A549 (cell line): Measurements from ENCODE around the gene SNTG2.

ENCODE experiments used
- CTCF ChIP-seq: fragments of >200 bp; sonication (Bioruptor Twin); formaldehyde crosslinking; IDR thresholded peaks from 3 replicates; pipeline ENCODE4 v1.5.1; 2016
- EHMT2 ChIP-seq: fragments of 200-600 bp; sonication (generic); IDR thresholded peaks from 2 replicates; pipeline ENCODE4 v1.6.1; 2016; ENCODE audit warnings: antibody characterized with exemption, low read depth, mild to moderate bottlenecking, moderate library complexity
- EP300 ChIP-seq, 2 experiments: fragments of >200 bp; sonication (Bioruptor Twin); formaldehyde crosslinking; IDR thresholded peaks; 2 replicates in 1 of 2; 3 replicates in 1 of 2; pipeline ENCODE4 v1.6.1; 2016 to 2017
- MAX ChIP-seq: IDR thresholded peaks from 2 replicates; pipeline ENCODE4 v1.6.1; 2012
- POLR2A ChIP-seq: IDR thresholded peaks from 2 replicates; pipeline ENCODE4 v1.6.1; 2012; ENCODE audit warnings: mild to moderate bottlenecking, low read length
- RAD21 ChIP-seq, 2 experiments: fragments of >200 bp in 1 of 2; sonication (Bioruptor Twin) in 1 of 2; formaldehyde crosslinking in 1 of 2; IDR thresholded peaks in 1 of 2; conservative IDR thresholded peaks in 1 of 2; 2 replicates in 1 of 2; 3 replicates in 1 of 2; pipeline ENCODE4 v1.6.1; 2012 to 2018; ENCODE audit warnings: inconsistent platforms in 1 of 2
- REST ChIP-seq: fragments of 200-600 bp; sonication (generic); IDR thresholded peaks from 2 replicates; pipeline ENCODE4 v1.6.1; 2016; ENCODE audit warnings: antibody characterized with exemption, mild to moderate bottlenecking, moderate library complexity
- TFCP2L1 ChIP-seq: fragments of 250-450 bp; sonication (Bioruptor Pico); IDR thresholded peaks from 2 replicates; pipeline ENCODE4 v1.5.0; 2021; ENCODE audit warnings: mild to moderate bottlenecking

GRCh38 chr2:1068822-1069221, 118.2 kb downstream of the SNTG2 start:
- TF ChIP-seq RAD21 (conservative IDR thresholded peaks at IDR 0.05 in 1 of 2, IDR thresholded peaks at IDR 0.05 in 1 of 2) (no peak), CTCF (no peak), POLR2A (no peak), MAX (no peak), EHMT2 (no peak), REST (no peak), TFCP2L1 (no peak), EP300 (IDR thresholded peaks at IDR 0.05) (no peak)
